MCF 10A (cell line): ENCODE data around the gene SRSF10. TPM values are rescaled to one million over a fixed set of nuclear protein-coding genes. Genes with fewer than 3 reads are reported as not detected.

Source experiments
- BruUV-seq: library from RNA; stranded (reverse); fragments of 400-500 nt; replicated peaks from 2 replicates; lab custom pipeline; 2021; lab: Mats Ljungman, UMichigan
- CTCF ChIA-PET: fragments of 300-600 bp; sonication (Branson Sonifier 250); formaldehyde crosslinking; extraction: SDS; loops from one replicate; lab custom pipeline; 2021; ENCODE audit warnings: antibody characterized with exemption, inconsistent platforms; lab: Yijun Ruan, JAX
- POLR2A ChIA-PET: fragments of 300-600, 350-650 bp; sonication (Branson Sonifier 250); formaldehyde crosslinking; extraction: SDS; loops from one replicate; lab custom pipeline; 2020; ENCODE audit warnings: antibody characterized with exemption, inconsistent platforms; lab: Yijun Ruan, JAX
- DNase-seq: peaks from one replicate; pipeline ENCODE4 v3.0.0-alpha.2; 2018; ENCODE audit not compliant: unreplicated experiment
- H3K27ac Mint-ChIP-seq: one replicate; pipeline ENCODE4 v1.8.0; 2022; ENCODE audit warnings: mild to moderate bottlenecking, low read depth, mixed read lengths; ENCODE audit not compliant: unreplicated experiment
- H3K27me3 Mint-ChIP-seq: one replicate; pipeline ENCODE4 v1.8.0; 2022; ENCODE audit warnings: mixed read lengths; ENCODE audit not compliant: insufficient read depth, unreplicated experiment
- H3K36me3 Mint-ChIP-seq: one replicate; pipeline ENCODE4 v1.8.0; 2022; ENCODE audit warnings: mild to moderate bottlenecking, moderate library complexity, mixed read lengths; ENCODE audit not compliant: insufficient read depth, unreplicated experiment
- H3K4me1 Mint-ChIP-seq: one replicate; pipeline ENCODE4 v1.8.0; 2022; ENCODE audit warnings: mixed read lengths; ENCODE audit not compliant: insufficient read depth, unreplicated experiment
- H3K4me3 Mint-ChIP-seq: one replicate; pipeline ENCODE4 v1.8.0; 2022; ENCODE audit warnings: mild to moderate bottlenecking, moderate library complexity, mixed read lengths; ENCODE audit not compliant: unreplicated experiment
- H3K9me3 Mint-ChIP-seq: one replicate; pipeline ENCODE4 v1.8.0; 2022; ENCODE audit warnings: mixed read lengths; ENCODE audit not compliant: unreplicated experiment
- CTCF ChIP-seq: fragments of 200-600 bp; IDR thresholded peaks from one replicate; pipeline ENCODE4 v1.8.0; 2022; ENCODE audit warnings: antibody characterized with exemption, mild to moderate bottlenecking; ENCODE audit not compliant: unreplicated experiment
- intact Hi-C: fragments of 100-400 bp; cut with micrococcal nuclease; formaldehyde crosslinking; loops from 2 replicates; pipeline ENCODE4 v1.14.1; 2022
- total RNA-seq: library from RNA; stranded (reverse); gene quantifications from 2 replicates; pipeline ENCODE4 v1.2.3, GENCODE V29; 2022

Gene SRSF10
- total RNA-seq, 1 experiment from 2014 or later = 134 TPM

- H3K4me3 Mint-ChIP-seq = peak overlapping the region; percentile 25
- H3K27me3 Mint-ChIP-seq = no peaks in the 10 kb centered on the region
Observed at GRCh38 chr1:23957096-23957495, 23.0 kb downstream of the SRSF10 start.

GRCh38 chr1:23953020-23953419 lies 27.1 kb downstream of the SRSF10 start:
- H3K4me1 Mint-ChIP-seq = peaks cover 45% of the 10 kb centered on the region
- CTCF ChIA-PET = interaction anchor here (1.5 kb wide), 1 partner anchor 15 kb away, joined by 3 read pairs; no protein-coding TSS in a partner anchor
- H3K9me3 Mint-ChIP-seq = no peaks in the 10 kb centered on the region
- H3K36me3 Mint-ChIP-seq = peaks cover 11% of the 10 kb centered on the region
- no peaks in the 10 kb centered on the region for H3K27me3 Mint-ChIP-seq
- intact Hi-C loops = loop anchor here (10.0 kb wide), 1 partner anchor 162 kb away; the partner anchor contains the start of gene MYOM3
- peak overlapping the region; percentile 71 for H3K27ac Mint-ChIP-seq
- TF ChIP-seq CTCF = no peak
- no peak for DNase-seq
- BruUV-seq = no TSS peak
- POLR2A ChIA-PET = interaction anchor here (0.7 to 6.7 kb wide), 12 partner anchors 12 to 814 kb away, joined by 3 to 49 read pairs (median 4); partner anchors contain the start of genes GALE and SRSF10
- no peak overlapping the region for H3K4me3 Mint-ChIP-seq

More at GRCh38 chr1:23957096-23957495, 23.0 kb downstream of the SRSF10 start:
- Mint-ChIP-seq H3K9me3 (no peaks in the 10 kb centered on the region), H3K27ac (peak overlapping the region; percentile 46), H3K4me1 (peaks cover 44% of the 10 kb centered on the region), H3K36me3 (peaks cover 42% of the 10 kb centered on the region)
- intact Hi-C loops = loop anchor here (10.0 kb wide), 1 partner anchor 158 kb away; the partner anchor contains the start of gene MYOM3
- BruUV-seq = no TSS peak
- ChIA-PET POLR2A (interaction anchor here (0.5 to 6.7 kb wide), 10 partner anchors 11 to 295 kb away, joined by 3 to 48 read pairs (median 8); partner anchors contain the start of genes PITHD1 and SRSF10), CTCF (interaction anchor here (0.5 to 1.3 kb wide), 8 partner anchors 66 to 1271 kb away, joined by 3 to 6 read pairs (median 3); no protein-coding TSS in a partner anchor)
- no peak for TF ChIP-seq CTCF
- no peak for DNase-seq

DNA sequence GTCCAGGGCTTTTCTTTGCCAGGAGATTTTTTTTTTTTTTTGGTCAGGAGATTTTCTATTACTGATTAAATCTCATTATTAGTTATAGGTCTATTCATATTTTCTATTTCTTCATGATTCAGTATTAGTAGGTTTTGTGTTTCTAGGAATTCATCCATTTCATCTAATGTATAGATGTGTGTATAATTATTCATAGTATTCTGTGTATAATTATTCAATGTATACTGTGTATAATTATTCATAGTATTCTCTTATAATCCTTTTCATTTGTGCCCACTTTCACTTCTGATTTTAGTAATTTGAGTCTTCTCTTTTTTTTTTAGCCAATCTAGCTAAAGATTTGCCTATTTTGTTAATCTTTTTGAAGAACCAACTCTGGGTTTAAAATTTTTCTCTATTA lies 32.8 kb downstream of the SRSF10 start:
- H3K27ac Mint-ChIP-seq = no peak overlapping the region
- peaks cover 9% of the 10 kb centered on the region for H3K36me3 Mint-ChIP-seq
- CTCF ChIA-PET = no interaction called here
- H3K4me1 Mint-ChIP-seq = peaks cover 10% of the 10 kb centered on the region
- no peak overlapping the region for H3K4me3 Mint-ChIP-seq
- no peak for TF ChIP-seq CTCF
- H3K27me3 Mint-ChIP-seq = no peaks in the 10 kb centered on the region
- POLR2A ChIA-PET = interaction anchor here (0.9 to 1.9 kb wide), 4 partner anchors 13 to 100 kb away, joined by 3 to 7 read pairs (median 4); no protein-coding TSS in a partner anchor
- no peaks in the 10 kb centered on the region for H3K9me3 Mint-ChIP-seq
- intact Hi-C loops = no loop called here
- BruUV-seq = no TSS peak
- DNase-seq = no peak

DNA sequence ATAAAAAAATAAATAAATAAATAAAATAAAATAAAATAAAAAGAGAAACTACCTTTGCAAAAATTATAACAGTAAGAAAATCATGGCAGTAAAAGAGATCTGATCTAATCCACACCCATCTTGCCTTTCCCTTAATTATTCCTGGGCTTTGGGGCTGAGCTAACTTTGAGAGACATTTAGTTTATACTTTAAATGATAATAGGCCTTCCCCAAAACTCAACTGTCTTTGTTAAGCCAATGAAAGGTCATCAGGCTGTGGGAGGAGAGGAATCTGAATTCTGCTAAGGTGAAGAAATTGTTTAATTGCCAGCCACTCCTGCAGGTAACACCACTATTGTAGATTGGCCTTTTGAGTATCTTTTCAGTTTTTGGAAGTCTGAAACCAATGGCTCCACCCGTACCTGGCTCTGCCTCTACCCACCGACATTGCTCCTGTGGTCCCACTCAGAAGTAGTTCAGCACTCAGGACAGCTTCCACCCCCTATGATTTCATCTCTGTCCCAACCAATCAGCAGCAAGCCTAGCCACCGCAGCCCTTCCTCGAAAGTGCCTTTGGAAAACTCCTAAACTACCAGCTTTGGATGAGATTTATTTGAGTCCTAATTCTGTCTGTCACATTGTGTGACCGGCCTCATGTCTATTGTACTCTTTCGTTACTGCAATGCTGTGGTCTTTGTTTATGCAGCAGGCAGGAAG lies 43.5 kb downstream of the SRSF10 start:
- TF ChIP-seq CTCF = no peak
- ChIA-PET POLR2A (interaction anchor here (1.0 kb wide), 1 partner anchor 18 kb away, joined by 4 read pairs; no protein-coding TSS in a partner anchor), CTCF (interaction anchor here (0.6 to 1.0 kb wide), 2 partner anchors 12 to 169 kb away, joined by 3 read pairs; no protein-coding TSS in a partner anchor)
- H3K36me3 Mint-ChIP-seq = peaks cover 6% of the 10 kb centered on the region
- no peaks in the 10 kb centered on the region for H3K27me3 Mint-ChIP-seq
- DNase-seq = no peak
- BruUV-seq = no TSS peak
- H3K4me1 Mint-ChIP-seq = no peaks in the 10 kb centered on the region
- intact Hi-C loops = no loop called here
- no peak overlapping the region for H3K27ac Mint-ChIP-seq
- H3K9me3 Mint-ChIP-seq = no peaks in the 10 kb centered on the region
- H3K4me3 Mint-ChIP-seq = no peak overlapping the region
